OCI-LY7 (cell line): ENCODE data around the gene MAML1. TPM values are rescaled to one million over a fixed set of nuclear protein-coding genes. Genes with fewer than 3 reads are reported as not detected.

ENCODE experiments used
- BruUV-seq: library from RNA; stranded (reverse); fragments of 400-500 nt; replicated peaks from 2 replicates; lab custom pipeline; 2021; lab: Mats Ljungman, UMichigan
- CTCF ChIA-PET: fragments of 300-600 bp; sonication (Branson Sonifier 250); formaldehyde crosslinking; loops from one replicate; lab custom pipeline; 2022; ENCODE audit warnings: antibody characterized with exemption; ENCODE audit not compliant: unreplicated experiment; lab: Charles Lee
- POLR2A ChIA-PET: fragments of 300-600 bp; sonication (Branson Sonifier 250); formaldehyde crosslinking; loops from one replicate; lab custom pipeline; 2022; ENCODE audit warnings: antibody characterized with exemption; lab: Charles Lee
- DNase-seq: peaks from one replicate; pipeline ENCODE4 v3.0.0-alpha.2; 2015; ENCODE audit warnings: low spot score
- H2AFZ ChIP-seq: fragments of 200-600 bp; sonication (generic), shearing (Covaris generic); 2 replicates; pipeline ENCODE4 v1.6.1; 2014; ENCODE audit warnings: mild to moderate bottlenecking, antibody characterized with exemption, low read length, moderate library complexity
- H3K27ac ChIP-seq: fragments of 200-600 bp; sonication (generic); 2 replicates; pipeline ENCODE4 v1.5.1; 2014; ENCODE audit warnings: mixed run types, low read depth, mild to moderate bottlenecking, moderate library complexity, low read length, inconsistent platforms; ENCODE audit not compliant: poor library complexity, severe bottlenecking
- H3K36me3 ChIP-seq: fragments of 200-600 bp; sonication (generic); 2 replicates; pipeline ENCODE4 v1.6.1; 2014; ENCODE audit warnings: mild to moderate bottlenecking, antibody characterized with exemption, low read length, moderate library complexity, mixed read lengths; ENCODE audit not compliant: insufficient read depth
- H3K4me1 ChIP-seq: fragments of 200-600 bp; sonication (generic); 2 replicates; pipeline ENCODE4 v1.5.1; 2014; ENCODE audit warnings: mild to moderate bottlenecking, low read length; ENCODE audit not compliant: insufficient read depth, poor library complexity, severe bottlenecking
- H3K4me2 ChIP-seq: fragments of 200-600 bp; sonication (generic); 2 replicates; pipeline ENCODE4 v1.6.1; 2014; ENCODE audit warnings: mild to moderate bottlenecking, low read length
- H3K4me3 ChIP-seq: fragments of 200-600 bp; sonication (generic); 2 replicates; pipeline ENCODE4 v1.5.1; 2014; ENCODE audit warnings: mild to moderate bottlenecking, low read depth, low read length; ENCODE audit not compliant: poor library complexity, severe bottlenecking
- H3K79me2 ChIP-seq: fragments of 200-600 bp; sonication (generic); 2 replicates; pipeline ENCODE4 v1.6.1; 2016; ENCODE audit warnings: low read depth, mild to moderate bottlenecking, low read length, moderate library complexity, mixed read lengths; ENCODE audit not compliant: insufficient read depth
- H3K9me2 ChIP-seq: fragments of 200-600 bp; sonication (generic); 2 replicates; pipeline ENCODE4 v1.6.1; 2016; ENCODE audit warnings: mild to moderate bottlenecking, low read length, mixed read lengths; ENCODE audit not compliant: insufficient read depth
- H3K9me3 ChIP-seq: fragments of 200-600 bp; sonication (generic); 2 replicates; pipeline ENCODE4 v1.6.1; 2014; ENCODE audit warnings: mild to moderate bottlenecking, mixed run types, low read length, mixed read lengths
- H4K20me1 ChIP-seq: fragments of 200-600 bp; sonication (generic); 2 replicates; pipeline ENCODE4 v1.6.1; 2014; ENCODE audit warnings: mild to moderate bottlenecking, antibody characterized with exemption, low read length, moderate library complexity, mixed read lengths; ENCODE audit not compliant: insufficient read depth
- CTCF ChIP-seq: fragments of 200-600 bp; sonication (generic); conservative IDR thresholded peaks from 2 replicates; pipeline ENCODE4 v1.5.1; 2014; ENCODE audit warnings: mild to moderate bottlenecking, antibody characterized with exemption, low read length, moderate library complexity, mixed read lengths
- EZH2phosphoT487 ChIP-seq: fragments of 200-600 bp; sonication (generic); IDR thresholded peaks from 2 replicates; pipeline ENCODE4 v1.6.1; 2018; ENCODE audit warnings: low read depth, borderline replicate concordance, mild to moderate bottlenecking, mixed run types, antibody characterized with exemption, low read length, moderate library complexity, mixed read lengths
- intact Hi-C: fragments of 100-400 bp; cut with micrococcal nuclease; formaldehyde crosslinking; loops from one replicate; pipeline ENCODE4 v1.10.0; 2022; ENCODE audit not compliant: unreplicated experiment
- total RNA-seq, 2 experiments: library from RNA; depleted of rRNA in 1 of 2; stranded (reverse); fragments of >200 nt in 1 of 2; shearing (Covaris generic) in 1 of 2; gene quantifications; 2 replicates each; pipeline ENCODE4 v1.2.3, GENCODE V29; 2014 to 2022

The MAML1 gene
- total RNA-seq, 2 experiments from 2014 or later, result 17.0 to 27.4 TPM

GRCh38 chr5:179817470-179817840, 84.8 kb downstream of the MAML1 start:
- POLR2A ChIA-PET, result no interaction called here
- peaks cover 16% of the 10 kb centered on the region; the same call in 1 of the 2 replicates for H3K79me2 ChIP-seq
- no peak for DNase-seq

GRCh38 chr5:179817890-179818745, 85.5 kb downstream of the MAML1 start:
- Histone ChIP-seq H3K36me3 (peaks cover 6% of the 10 kb centered on the region; the same call in 1 of the 2 replicates), H3K4me1 (peaks cover 32% of the 10 kb centered on the region), H2AFZ (peak overlapping the region; percentile 43; the same call in 1 of the 2 replicates), H4K20me1 (peaks cover 4% of the 10 kb centered on the region; the same call in 1 of the 2 replicates), H3K9me3 (no peaks in the 10 kb centered on the region), H3K4me3 (peak overlapping the region; percentile 99), H3K9me2 (no peaks in the 10 kb centered on the region), H3K27ac (peak overlapping the region; percentile 59), H3K79me2 (peaks cover 22% of the 10 kb centered on the region; the same call in 1 of the 2 replicates), H3K4me2 (peak overlapping the region; percentile 95)
- BruUV-seq, result no TSS peak
- TF ChIP-seq CTCF (no peak), EZH2phosphoT487 (no peak)
- ChIA-PET CTCF (no interaction called here), POLR2A (interaction anchor here (0.7 to 1.6 kb wide), 3 partner anchors 37 to 1386 kb away, joined by 3 to 6 read pairs (median 5); no protein-coding TSS in a partner anchor)
- intact Hi-C loops, result no loop called here
- DNase-seq, result no peak

More at GRCh38 chr5:179817470-179817840, 84.8 kb downstream of the MAML1 start:
- Histone ChIP-seq H3K9me2 (no peaks in the 10 kb centered on the region), H3K36me3 (no peaks in the 10 kb centered on the region), H3K4me2 (no peak overlapping the region), H4K20me1 (peaks cover 4% of the 10 kb centered on the region; the same call in 1 of the 2 replicates), H3K4me1 (peaks cover 30% of the 10 kb centered on the region), H3K4me3 (no peak overlapping the region), H3K27ac (no peak overlapping the region), H3K9me3 (no peaks in the 10 kb centered on the region), H2AFZ (no peak overlapping the region)
- TF ChIP-seq EZH2phosphoT487 (no peak), CTCF (no peak)
- intact Hi-C loops, result no loop called here
- no TSS peak for BruUV-seq
- CTCF ChIA-PET, result no interaction called here
